Hindlimb muscle (tissue), 1 donor: ENCODE data around the gene RTP1. TPM values are rescaled to one million over a fixed set of nuclear protein-coding genes. Genes with fewer than 3 reads are reported as not detected.
"Not testable (repeated sequence)": the region's sequence is repeated elsewhere in the genome, so short reads cannot be mapped to it uniquely, and the experiment has no call there.

Experiments used
- DNase-seq: peaks from one replicate; pipeline ENCODE4 v3.0.0-alpha.2; 2013
- polyA plus RNA-seq: library from polyadenylated mRNA; unstranded; fragments of 120-200 nt; gene quantifications from one replicate; pipeline ENCODE4 v1.2.1, GENCODE V29; 2013; ENCODE audit not compliant: insufficient read length

RTP1 gene
- polyA plus RNA-seq, 1 donor = not detected

DNA sequence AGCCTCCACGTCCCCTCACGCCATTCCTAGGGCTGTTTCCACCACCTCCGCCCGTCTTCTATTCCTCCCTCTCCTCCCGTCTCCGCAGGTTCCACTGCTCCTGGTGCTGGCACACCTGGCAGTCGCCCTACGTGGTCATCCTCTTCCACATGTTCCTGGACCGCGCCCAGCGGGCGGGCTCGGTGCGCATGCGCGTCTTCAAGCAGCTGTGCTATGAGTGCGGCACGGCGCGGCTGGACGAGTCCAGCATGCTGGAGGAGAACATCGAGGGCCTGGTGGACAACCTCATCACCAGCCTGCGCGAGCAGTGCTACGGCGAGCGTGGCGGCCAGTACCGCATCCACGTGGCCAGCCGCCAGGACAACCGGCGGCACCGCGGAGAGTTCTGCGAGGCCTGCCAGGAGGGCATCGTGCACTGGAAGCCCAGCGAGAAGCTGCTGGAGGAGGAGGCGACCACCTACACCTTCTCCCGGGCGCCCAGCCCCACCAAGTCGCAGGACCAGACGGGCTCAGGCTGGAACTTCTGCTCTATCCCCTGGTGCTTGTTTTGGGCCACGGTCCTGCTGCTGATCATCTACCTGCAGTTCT lies 2.3 kb downstream of the RTP1 start:
- not testable (repeated sequence) for DNase-seq

DNA sequence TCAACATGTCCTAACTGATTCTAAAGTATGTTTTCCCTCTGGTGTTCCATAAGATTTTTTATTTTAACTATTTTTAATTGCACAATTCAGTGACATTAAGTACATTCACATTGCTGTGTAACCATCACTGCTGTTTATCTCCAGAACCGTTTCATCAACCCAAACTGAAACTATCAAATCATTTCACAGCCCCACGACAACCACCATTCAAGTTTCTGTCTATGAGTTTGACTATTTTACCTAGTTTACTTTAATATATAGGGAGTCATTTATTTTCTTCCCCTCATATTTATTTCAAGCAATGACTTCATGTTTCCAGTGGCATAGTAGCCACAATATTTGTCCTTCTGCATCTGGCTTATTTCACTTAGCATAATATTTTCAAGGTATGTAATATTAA lies 8.4 kb downstream of the RTP1 start:
- no peak for DNase-seq

DNA sequence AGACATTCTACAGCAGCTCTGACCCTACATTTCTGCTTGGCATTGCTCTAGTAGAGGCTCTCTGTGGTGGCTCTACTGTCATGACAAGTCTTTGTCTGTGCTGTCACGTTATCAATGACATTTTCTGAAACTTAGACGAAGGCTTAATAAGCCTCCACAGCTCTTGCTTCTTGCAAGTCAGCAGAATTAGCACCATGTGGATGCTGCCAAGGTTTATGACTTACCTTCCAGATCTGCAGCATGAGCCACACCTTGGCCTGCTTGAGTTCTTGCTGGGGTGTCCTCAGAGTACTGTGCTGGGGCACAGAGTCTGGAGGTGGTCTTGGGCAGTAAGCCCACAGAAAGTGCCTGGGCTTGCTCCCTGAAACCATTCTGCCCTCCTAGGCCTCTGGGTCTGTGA lies 9.8 kb downstream of the RTP1 start:
- DNase-seq = no peak

DNA sequence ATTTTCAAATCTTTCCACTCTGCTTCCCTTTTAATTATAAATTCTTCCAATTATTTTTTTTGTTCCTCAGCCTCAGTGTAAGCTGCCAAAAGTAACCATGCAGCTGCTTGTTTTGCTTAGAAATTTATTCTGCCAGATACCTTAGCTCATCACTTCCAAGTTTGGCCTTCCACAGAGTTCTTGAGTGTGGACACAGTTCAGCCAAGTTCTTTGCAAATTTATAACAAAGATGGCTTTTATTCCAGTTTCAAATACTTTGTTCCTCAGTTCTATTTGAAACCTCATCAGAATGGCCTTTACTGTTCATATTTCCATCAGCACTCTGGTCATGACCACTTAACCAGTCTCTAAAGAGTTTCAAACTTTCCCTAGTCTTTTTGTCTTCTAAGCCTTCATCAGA lies 10.3 kb downstream of the RTP1 start:
- no peak for DNase-seq

DNA sequence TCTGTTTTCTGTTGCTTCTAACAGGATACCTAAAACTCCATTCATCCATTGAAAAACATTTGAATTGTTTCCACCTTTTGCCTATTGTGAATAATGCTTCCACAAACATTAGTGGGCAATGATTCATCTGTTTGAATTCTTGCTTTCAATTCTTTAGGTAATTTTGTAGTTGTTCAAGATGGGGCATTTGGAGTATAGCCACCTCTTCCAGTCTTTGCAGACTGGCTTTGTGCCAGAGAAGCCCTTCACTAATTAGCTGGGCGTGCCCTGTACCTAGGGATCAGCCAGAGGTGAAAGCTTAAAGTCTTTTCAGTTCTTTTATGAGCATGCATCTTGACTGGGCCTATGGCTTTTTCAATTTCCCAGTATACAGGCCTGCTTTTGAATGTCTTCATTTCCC lies 10.9 kb downstream of the RTP1 start:
- DNase-seq = no peak

DNA sequence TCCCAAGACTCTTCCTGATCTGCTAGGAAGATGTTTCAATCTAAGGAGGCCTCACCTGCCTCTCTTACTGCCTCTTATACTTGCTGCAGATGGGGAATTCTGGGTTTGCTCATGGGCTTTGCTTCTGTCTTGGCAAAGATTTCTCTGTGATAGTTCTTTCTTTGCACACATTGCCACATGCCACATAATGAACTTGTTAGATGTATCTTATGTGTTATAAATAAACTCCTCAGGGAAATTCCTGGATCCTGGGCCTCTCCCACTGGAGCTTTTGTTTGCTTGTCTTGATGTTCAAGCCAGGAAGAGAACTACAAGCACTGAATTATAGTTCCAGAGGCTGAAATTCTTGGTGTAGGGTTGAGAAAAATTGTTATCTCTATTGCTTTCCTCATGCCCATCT lies 12.2 kb downstream of the RTP1 start:
- no peak for DNase-seq

DNA sequence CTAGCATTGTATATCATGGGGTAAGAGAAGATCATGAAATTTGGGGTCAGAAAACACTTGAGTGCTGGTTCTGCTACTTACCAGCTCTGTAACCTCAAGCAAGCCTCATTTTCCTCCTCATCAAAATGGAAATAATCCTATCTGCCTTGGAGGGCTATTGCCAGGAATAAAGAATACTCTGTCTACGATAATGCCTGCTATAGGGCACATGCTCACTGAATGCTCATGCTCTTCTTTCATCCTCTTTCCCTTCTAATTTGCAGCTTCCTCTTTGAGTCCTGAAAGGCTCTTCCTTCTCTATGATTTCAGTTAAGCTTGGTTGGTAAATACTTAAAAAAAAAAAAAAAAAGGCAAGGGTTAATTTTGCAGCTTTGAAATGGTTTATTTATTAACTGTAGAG lies 12.8 kb downstream of the RTP1 start:
- no peak for DNase-seq

DNA sequence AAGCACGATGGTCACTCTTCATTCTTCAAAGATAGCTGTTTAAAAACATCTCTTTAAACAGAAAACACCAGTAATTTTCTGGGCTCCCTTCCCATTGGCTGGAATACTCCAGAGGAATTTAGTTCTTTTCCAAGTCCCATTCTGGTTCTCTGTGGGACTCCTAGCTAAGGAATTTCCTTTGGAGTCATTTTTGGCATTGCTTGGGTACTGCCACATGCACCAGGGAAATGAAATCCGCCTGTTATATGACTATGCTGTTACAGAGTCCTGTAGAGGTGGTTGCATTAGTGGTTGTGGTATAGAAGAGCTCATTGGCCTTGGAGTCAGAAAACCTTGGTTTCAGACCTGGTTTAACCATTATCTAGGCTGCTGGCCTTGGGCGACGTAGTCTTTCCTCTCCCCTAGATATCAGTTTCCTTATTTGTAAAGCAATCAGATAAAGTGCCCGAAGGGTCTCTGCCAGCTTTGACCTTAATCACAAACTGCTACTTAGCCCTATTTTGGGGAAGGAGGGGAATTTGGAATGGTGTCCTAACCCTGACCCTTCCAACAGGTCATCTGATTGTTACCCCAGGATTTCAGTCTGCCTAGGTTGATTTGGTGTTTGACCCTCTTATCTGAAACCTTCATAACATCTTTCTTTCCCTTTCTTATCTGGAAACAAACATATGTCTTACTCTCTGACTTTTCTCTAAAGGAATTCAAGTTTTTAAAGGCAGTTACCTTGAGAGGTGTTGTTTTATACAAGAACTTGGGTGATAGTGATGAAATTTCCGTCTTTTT lies 13.4 kb downstream of the RTP1 start:
- no peak for DNase-seq

DNA sequence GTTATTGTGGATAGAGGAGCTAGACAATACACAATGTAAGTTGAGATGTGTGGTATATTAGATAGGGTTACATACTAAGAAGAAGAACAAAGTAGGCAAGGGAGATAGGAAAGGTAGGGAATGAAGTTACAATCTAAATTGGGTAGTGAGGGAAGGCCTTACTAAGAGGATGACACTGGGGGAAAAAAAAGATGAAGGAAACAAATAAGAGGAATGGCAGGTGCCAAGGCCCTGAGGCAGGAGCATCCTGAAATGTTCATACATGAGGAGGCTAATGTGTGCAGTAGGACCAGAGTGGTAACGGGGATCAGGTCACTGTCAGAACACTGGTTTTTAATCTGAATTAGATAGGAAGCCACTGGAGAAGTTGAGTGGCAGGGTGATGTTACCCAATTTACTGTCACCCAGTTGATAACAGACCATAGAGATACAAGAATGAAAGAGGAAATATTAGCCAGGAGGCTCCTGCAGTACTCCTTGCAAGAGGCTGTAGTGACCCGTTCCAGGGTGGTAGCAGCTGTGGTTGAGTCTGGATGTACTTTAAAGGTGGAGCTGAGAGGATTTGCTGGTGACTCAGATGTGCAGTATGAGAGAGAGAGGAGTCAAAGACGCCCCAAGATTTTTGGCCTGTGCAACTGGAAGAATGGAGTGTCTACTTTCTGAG lies 14.4 kb downstream of the RTP1 start:
- DNase-seq = no peak

DNA sequence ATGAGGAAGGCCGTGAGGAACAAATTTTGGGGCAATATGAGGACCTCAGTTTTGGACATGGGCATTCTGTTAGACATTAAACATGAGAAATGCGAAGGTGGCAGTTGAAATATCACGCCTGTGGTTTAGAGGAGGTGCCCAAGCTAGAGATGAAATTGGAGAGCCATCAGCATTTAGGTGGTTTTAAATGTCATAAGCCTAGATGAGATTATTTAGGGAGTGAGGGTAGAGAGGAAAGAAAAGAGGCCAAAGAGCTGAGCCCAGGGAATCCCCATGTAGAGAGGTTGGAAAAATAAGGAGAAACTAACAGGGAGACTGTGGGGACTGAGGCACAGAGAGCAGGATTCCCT lies 14.9 kb downstream of the RTP1 start:
- no peak for DNase-seq

DNA sequence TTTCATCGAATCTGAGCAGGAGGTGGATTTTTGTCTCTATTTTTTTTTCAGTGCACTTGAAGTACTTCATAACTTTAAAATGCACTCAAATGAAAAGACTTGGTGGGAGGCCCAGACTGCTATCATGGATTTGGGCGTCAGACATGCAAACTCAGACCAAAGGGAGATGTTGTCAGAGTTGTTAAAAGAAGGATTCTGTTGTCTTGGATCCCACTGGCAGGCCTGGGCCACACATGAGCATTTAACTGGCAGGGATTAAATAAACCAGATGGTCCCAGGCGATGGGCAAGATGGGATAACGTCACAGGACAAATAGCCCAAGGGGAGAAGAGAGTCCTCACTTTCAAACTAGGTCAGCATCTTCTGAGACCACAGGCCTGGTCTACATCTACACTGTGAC lies 15.4 kb downstream of the RTP1 start:
- DNase-seq = no peak

DNA sequence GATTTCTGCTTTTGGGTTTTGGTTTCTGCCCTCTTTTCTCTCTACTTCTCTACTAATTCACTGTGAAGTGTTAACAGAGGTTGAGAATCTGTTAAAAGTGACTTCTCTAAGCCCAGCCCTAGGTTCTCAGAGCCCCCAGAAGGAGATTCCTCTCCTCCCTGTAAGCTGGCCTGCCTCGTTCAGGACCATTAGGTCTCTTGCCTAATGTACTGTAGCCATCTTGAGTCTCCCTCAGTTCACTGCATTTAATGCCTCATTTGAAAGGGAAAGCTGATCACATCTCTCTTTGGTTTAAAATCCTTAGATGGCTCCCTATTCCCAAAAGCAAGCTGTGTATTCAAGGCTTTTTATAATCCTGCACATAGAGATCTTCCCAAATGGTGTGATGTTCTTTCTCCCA lies 16.3 kb downstream of the RTP1 start:
- DNase-seq = no peak

DNA sequence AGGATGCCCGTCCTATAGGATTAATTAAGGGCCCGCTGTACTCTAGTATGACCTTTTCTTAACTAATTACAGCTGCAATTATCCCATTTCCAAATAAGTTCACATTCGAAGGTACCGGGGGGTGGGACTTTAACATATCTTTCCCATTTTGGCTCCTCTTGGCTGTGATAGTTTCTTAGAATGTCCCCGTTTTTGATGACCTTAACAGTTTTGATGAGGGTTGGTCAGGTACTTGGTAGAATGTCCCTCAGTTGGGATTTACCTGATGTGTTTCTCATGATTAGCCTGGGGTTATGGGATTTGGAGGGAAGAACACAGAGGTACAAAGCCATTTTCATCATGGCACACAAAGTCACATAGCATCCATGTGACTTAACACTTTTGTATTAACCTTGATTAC lies 18.2 kb downstream of the RTP1 start:
- DNase-seq = no peak

DNA sequence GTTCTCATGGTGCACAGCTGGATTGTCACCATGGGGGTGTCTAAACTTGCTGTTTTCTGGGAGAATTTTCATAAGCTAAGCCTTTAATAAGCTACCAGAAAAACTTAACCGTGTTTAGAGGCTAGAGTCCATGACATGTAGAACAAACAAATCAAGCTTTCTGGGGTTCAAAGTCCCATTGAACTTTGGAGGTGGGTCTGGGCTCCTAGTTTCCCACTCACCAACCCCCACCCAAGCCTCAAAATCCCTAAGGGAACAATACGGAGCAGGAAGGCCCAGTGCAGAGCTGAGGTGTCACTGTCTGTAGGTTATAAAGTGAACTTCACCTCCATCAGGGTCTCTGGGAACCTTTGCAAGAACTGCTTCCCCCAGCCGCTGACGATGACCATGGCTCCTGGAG lies 25.5 kb downstream of the RTP1 start:
- no peak for DNase-seq

DNA sequence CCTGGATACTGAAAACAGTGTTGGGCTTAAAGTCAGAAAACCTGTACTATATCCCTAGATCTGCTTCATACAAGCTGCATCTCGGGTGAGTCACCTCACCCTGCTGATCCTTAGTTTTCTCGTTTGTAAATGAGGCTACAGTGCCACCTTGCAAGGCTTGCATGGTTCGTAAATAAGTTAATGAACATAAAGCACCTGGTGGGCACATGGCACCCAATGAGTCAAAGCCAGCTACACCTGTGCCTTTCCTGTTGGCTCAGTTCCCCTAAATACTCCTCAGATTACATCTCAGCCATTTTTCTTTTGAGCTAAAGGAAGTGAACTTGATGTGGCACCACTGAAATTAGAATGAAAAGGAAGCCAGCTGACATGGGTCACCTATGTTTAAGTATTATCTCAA lies 26.5 kb downstream of the RTP1 start:
- DNase-seq = no peak

DNA sequence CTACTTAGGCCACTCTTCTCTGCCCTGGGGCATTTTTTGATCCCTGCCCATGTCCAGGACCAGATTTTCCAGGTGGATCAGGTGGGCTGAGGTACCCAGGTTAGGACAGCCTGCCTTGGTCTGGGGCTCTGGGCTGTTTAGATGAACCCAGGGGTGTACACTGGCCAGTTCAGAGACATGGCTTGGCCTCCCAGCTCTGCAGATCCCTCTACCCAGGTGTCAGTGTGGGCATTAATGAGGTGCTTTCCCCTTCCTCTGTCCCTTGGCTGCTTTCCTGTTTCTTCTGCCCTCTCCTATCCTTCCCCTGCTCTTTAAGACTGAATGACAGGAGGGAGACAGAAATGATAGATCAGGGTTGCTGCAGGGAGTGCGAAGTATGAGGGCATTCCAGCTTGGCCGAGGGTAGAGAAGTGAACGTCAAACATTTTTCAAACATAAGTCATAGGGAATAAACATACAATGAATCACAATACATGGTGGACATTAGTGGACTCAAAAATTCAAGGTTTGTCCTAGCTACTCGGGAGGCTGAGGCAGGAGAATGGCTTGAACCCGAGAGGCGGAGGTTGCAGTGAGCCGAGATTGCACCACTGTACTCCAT lies 30.5 kb downstream of the RTP1 start:
- no peak for DNase-seq

DNA sequence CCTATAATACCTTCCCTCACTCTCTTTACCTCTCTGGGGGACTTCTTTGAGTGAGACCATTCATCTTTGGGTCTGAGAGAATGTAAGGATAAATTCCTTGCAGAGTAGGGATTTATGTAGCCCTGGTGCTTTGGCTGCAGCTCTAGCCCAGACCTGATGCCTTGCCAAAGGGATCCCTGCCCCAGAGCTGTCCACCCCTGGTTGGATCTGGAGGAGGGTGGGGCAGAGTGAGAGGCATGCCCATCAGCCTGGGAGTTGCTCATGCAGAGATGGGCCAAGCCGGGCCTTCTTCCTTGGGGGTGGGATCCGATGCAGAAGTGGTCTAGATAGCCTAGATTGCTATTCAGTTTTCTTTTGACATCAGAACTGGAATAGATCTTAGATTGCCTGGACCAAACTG lies 31.5 kb downstream of the RTP1 start:
- DNase-seq = no peak

DNA sequence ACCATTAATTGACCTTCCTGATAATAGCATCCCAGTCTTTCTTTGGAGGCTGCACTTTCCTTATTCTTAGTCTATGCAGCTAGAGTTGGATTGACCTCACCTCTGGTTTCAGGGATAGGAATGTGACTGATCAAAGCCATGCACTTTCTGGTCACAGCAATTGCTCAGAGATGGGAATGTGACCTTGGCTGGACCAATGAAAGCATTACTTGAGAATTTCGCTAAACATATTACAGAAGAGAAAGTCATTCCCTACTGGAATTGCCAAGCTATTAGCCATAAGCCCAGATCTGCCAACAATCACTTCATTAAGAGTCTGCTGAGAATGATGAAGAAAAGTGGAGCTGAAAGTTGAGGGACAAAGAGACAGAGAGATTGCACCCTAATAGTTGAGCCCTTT lies 32.7 kb downstream of the RTP1 start:
- no peak for DNase-seq

DNA sequence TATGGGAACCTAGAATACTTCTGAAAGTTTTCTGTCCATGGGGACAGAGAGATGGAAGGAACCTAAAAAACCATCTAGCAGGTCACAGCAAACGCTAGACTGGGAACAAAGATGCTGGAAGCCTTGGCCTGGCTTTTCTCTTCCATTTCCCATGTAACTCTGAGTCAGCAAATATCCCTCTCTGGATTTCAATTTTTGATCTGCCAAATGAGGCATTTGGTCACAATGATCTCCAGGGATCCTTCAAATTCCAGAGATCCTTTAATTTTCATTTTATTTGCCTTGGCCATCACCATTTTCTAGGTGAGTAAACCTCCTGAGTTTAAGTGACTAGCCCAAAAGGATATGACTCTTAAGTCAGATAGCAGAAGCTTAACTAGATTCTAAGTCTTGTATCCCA lies 39.7 kb downstream of the RTP1 start:
- DNase-seq = no peak

DNA sequence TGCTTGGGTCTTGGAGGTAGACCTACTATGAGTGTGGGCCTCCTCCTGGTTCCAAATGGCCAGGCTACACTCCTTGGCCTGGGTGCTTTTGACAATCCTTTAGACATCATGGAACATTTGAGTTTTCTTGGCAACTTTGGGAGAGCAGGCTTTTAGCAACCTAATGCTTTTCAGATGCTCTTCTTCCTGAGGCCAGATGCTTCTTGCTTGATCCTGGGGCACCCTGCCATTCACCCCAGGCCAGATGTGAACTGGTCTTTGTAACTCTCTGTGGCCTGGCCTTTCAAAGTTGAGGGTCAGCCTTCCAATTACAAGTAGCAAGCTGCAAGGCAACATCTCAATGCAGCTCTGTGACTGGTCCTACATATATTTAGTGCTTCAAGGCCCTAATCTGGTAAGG lies 40.5 kb downstream of the RTP1 start:
- no peak for DNase-seq

DNA sequence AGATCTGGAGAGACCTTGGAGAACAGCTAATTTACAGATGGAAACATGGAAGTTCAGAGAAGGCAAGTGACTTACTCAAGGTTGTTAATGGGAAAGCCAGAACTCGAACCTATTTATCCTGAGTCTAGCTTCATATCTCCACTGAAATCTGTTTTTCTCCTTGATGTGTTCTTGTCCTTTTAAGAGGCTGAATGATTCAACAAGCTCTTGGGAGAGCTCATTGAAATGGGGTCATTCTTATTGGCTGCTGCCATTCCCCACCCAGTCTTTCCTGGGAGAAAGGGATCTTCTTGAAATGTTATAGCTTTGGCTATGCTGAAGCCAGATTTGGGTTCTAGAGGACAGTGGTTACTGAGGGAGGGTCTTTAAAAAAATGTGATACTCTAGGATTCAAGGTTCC lies 41.0 kb downstream of the RTP1 start:
- no peak for DNase-seq

DNA sequence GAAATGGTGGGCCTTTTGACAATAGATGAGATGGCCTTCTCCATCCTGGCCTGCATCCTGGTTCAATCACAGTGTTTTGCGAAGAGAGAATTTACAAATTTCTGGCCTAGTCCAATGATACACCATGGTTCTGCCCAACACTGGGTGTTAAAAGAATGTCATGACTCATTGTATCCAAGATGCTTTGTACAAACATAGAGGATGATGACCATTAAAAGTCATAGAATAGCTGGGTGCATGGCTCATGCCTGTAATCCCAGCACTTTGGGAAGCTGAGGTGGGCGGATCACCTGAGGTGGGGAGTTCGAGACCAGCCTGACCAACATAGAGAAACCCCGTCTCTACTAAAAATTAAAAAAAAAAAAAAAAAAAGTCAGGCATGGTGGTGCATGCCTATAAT lies 41.5 kb downstream of the RTP1 start:
- DNase-seq = not testable (repeated sequence)

DNA sequence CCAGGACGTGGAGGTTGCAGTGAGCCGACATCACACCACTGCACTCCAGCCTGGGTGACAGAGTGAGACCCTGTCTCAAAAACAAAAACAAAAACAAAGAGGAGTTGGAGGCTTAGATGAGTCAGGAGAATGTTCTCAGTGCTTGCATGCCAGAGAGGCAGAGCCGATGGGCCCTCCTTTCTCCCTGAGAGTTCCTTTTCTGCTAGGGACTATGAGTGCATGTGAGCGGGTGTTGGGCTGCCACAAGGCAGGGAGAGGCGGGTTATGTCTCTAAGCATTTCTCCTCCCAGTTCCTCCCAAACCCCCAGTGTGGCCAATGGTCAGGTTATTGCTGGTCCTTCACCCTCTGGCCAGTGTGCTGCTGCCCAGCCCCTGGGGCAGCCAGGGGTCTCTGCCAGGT lies 45.1 kb downstream of the RTP1 start:
- DNase-seq = no peak

DNA sequence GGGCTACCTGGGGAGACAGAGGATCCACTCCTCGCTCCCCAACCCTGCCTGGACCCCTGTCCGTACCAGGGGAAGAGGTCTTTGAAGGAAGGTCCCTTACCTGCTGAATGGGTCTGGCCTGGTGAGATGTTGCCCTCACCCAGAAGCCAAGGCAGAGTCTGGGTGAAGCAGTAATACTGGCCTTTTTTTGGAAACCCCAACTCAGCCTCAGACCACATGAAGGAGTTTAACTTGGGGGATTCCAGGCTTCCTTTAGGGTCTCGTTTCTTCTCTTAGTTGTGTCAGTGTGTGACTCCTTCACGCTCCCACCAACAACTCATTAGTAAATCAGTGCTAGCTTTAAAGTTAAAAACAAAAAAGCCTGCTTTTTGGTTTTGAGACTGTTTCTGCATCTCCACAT lies 45.6 kb downstream of the RTP1 start:
- DNase-seq = no peak
